ENCODE data around the gene DCUN1D4.

DNA sequence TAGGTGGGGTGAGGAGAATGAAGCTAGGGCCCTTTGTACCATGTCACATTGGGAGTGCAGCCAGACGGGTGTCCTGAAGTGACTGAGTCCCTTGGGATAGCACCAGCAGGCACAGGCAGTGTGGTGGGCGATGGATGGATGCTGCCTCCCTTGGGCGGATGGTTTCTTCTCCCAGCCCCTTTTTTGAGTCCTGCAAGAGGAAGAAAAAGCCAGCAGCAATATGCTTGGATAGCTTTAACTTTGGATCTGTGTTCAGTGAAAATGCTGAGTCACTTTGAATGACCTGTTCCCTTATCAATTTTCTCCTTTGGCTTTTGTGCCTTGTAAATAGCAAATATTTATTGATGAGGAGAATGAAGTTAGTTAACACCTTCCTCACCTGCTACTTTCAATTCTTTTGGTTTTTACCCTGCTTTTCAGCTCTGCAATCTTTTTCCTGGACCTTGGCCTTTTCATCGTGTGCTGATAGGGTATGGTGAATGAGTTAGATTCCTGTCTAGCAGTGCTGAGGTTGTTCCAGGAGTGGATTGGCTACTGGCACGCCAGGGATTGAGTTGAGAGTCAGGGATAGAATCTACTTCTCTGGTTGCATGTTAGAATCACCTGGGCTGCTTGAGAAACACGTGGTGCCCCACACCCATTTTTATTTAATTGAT is 10.2 kb downstream of the DCUN1D4 start:
- peak in 1 of 2 donors; percentile 45 for TF ChIP-seq EGR1 (IDR thresholded peaks at IDR 0.05; ENCODE audit: low read depth in 2 of 2)
- TF ChIP-seq, protein P1, sequence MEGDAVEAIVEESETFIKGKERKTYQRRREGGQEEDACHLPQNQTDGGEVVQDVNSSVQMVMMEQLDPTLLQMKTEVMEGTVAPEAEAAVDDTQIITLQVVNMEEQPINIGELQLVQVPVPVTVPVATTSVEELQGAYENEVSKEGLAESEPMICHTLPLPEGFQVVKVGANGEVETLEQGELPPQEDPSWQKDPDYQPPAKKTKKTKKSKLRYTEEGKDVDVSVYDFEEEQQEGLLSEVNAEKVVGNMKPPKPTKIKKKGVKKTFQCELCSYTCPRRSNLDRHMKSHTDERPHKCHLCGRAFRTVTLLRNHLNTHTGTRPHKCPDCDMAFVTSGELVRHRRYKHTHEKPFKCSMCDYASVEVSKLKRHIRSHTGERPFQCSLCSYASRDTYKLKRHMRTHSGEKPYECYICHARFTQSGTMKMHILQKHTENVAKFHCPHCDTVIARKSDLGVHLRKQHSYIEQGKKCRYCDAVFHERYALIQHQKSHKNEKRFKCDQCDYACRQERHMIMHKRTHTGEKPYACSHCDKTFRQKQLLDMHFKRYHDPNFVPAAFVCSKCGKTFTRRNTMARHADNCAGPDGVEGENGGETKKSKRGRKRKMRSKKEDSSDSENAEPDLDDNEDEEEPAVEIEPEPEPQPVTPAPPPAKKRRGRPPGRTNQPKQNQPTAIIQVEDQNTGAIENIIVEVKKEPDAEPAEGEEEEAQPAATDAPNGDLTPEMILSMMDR (IDR thresholded peaks at IDR 0.05; ENCODE audit: low read depth, low read length, missing input control) = no peak
- TF ChIP-seq, protein P2, sequence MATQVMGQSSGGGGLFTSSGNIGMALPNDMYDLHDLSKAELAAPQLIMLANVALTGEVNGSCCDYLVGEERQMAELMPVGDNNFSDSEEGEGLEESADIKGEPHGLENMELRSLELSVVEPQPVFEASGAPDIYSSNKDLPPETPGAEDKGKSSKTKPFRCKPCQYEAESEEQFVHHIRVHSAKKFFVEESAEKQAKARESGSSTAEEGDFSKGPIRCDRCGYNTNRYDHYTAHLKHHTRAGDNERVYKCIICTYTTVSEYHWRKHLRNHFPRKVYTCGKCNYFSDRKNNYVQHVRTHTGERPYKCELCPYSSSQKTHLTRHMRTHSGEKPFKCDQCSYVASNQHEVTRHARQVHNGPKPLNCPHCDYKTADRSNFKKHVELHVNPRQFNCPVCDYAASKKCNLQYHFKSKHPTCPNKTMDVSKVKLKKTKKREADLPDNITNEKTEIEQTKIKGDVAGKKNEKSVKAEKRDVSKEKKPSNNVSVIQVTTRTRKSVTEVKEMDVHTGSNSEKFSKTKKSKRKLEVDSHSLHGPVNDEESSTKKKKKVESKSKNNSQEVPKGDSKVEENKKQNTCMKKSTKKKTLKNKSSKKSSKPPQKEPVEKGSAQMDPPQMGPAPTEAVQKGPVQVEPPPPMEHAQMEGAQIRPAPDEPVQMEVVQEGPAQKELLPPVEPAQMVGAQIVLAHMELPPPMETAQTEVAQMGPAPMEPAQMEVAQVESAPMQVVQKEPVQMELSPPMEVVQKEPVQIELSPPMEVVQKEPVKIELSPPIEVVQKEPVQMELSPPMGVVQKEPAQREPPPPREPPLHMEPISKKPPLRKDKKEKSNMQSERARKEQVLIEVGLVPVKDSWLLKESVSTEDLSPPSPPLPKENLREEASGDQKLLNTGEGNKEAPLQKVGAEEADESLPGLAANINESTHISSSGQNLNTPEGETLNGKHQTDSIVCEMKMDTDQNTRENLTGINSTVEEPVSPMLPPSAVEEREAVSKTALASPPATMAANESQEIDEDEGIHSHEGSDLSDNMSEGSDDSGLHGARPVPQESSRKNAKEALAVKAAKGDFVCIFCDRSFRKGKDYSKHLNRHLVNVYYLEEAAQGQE (IDR thresholded peaks at IDR 0.05) = peak; percentile 71
- TF ChIP-seq, protein P3, sequence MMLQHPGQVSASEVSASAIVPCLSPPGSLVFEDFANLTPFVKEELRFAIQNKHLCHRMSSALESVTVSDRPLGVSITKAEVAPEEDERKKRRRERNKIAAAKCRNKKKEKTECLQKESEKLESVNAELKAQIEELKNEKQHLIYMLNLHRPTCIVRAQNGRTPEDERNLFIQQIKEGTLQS (IDR thresholded peaks at IDR 0.05) = peak; percentile 28
- TF ChIP-seq YY1 (IDR thresholded peaks at IDR 0.05) = peak; percentile 63
- no peak for TF ChIP-seq TAF1 (conservative IDR thresholded peaks at IDR 0.05)
- peak; percentile 77 for TF ChIP-seq SP1 (IDR thresholded peaks at IDR 0.05)
- TF ChIP-seq, protein P4, sequence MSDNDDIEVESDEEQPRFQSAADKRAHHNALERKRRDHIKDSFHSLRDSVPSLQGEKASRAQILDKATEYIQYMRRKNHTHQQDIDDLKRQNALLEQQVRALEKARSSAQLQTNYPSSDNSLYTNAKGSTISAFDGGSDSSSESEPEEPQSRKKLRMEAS (IDR thresholded peaks at IDR 0.05) = peak; percentile 79

Data from liver (tissue), 3 donors.